ENCODE results near the gene CYTH2.

DNA sequence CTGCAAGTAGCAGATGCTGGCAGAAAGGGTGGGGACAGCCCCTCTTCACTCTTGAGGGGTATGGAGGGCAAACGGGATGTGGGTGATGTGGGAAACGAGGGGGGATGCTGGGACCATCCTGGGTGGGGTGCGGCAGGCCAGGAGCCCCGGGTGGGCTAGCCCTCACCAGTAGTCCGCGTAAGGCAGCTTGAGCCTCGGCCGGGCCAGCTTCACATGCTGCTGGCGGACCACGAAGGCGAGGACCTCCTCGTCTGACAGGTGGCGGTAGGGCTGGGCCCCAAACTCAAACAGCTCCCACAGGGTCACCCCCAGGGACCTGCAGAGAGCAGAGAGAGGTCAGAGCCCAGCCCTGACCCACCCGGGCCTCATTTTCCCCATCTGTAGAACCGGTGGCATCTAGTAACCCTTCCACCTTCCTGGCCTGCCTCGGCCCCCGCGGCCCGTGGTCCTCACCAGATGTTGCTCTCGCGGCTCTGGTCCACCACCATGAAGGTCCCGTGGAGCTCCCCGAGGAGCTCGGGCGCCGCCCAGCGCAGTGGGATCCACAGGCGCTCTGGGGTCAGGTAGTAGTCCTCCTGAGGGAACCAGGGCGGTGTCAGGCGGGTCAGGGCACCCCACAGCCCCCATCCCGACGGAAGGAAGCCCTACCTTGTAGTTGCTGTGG is 31.8 kb downstream of the CYTH2 start:
- TF ChIP-seq, protein P1, sequence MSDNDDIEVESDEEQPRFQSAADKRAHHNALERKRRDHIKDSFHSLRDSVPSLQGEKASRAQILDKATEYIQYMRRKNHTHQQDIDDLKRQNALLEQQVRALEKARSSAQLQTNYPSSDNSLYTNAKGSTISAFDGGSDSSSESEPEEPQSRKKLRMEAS (CRISPR knock-in tag; IDR thresholded peaks at IDR 0.05) = no peak
- TF ChIP-seq, protein P2, sequence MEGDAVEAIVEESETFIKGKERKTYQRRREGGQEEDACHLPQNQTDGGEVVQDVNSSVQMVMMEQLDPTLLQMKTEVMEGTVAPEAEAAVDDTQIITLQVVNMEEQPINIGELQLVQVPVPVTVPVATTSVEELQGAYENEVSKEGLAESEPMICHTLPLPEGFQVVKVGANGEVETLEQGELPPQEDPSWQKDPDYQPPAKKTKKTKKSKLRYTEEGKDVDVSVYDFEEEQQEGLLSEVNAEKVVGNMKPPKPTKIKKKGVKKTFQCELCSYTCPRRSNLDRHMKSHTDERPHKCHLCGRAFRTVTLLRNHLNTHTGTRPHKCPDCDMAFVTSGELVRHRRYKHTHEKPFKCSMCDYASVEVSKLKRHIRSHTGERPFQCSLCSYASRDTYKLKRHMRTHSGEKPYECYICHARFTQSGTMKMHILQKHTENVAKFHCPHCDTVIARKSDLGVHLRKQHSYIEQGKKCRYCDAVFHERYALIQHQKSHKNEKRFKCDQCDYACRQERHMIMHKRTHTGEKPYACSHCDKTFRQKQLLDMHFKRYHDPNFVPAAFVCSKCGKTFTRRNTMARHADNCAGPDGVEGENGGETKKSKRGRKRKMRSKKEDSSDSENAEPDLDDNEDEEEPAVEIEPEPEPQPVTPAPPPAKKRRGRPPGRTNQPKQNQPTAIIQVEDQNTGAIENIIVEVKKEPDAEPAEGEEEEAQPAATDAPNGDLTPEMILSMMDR (IDR thresholded peaks at IDR 0.05) = no peak
- TF ChIP-seq IRF2 (CRISPR knock-in tag; IDR thresholded peaks at IDR 0.05; ENCODE audit: borderline replicate concordance, low read depth) (no peak), ZNF416 (CRISPR knock-in tag; IDR thresholded peaks at IDR 0.05) (no peak), NFE2L1 (CRISPR knock-in tag; IDR thresholded peaks at IDR 0.05) (no peak), ZNF317 (CRISPR knock-in tag; IDR thresholded peaks at IDR 0.05; ENCODE audit: borderline replicate concordance, low read depth) (no peak)
- TF ChIP-seq, protein P3, sequence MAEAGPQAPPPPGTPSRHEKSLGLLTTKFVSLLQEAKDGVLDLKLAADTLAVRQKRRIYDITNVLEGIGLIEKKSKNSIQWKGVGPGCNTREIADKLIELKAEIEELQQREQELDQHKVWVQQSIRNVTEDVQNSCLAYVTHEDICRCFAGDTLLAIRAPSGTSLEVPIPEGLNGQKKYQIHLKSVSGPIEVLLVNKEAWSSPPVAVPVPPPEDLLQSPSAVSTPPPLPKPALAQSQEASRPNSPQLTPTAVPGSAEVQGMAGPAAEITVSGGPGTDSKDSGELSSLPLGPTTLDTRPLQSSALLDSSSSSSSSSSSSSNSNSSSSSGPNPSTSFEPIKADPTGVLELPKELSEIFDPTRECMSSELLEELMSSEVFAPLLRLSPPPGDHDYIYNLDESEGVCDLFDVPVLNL (CRISPR knock-in tag; IDR thresholded peaks at IDR 0.05; ENCODE audit: borderline replicate concordance, low read depth) = no peak
- TF ChIP-seq, protein P4, sequence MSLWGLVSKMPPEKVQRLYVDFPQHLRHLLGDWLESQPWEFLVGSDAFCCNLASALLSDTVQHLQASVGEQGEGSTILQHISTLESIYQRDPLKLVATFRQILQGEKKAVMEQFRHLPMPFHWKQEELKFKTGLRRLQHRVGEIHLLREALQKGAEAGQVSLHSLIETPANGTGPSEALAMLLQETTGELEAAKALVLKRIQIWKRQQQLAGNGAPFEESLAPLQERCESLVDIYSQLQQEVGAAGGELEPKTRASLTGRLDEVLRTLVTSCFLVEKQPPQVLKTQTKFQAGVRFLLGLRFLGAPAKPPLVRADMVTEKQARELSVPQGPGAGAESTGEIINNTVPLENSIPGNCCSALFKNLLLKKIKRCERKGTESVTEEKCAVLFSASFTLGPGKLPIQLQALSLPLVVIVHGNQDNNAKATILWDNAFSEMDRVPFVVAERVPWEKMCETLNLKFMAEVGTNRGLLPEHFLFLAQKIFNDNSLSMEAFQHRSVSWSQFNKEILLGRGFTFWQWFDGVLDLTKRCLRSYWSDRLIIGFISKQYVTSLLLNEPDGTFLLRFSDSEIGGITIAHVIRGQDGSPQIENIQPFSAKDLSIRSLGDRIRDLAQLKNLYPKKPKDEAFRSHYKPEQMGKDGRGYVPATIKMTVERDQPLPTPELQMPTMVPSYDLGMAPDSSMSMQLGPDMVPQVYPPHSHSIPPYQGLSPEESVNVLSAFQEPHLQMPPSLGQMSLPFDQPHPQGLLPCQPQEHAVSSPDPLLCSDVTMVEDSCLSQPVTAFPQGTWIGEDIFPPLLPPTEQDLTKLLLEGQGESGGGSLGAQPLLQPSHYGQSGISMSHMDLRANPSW (CRISPR knock-in tag; conservative IDR thresholded peaks at IDR 0.05; ENCODE audit: low read depth) = no peak

Data from WTC11 (cell line).